HG03196 (cell line): ENCODE results near the gene BRIP1.
"Not testable (repeated sequence)": the region's sequence is repeated elsewhere in the genome, so short reads cannot be mapped to it uniquely, and the experiment has no call there.

Experiments
- ATAC-seq: cut with Tn5 transposase; IDR thresholded peaks from one replicate; pipeline ENCODE4 v1.9.1; 2021; ENCODE audit not compliant: unreplicated experiment

The BRIP1 gene

GRCh38 chr17:61862975-61863800 is at the start of gene BRIP1:
Gene BRIP1, minus strand, starts transcription at chr17:61863528. Its CDS starts 1,989 bp downstream, at chr17:61861539.
- ATAC-seq, result peak; percentile 92

GRCh38 chr17:61908292-61909037 is 45.1 kb upstream of the BRIP1 start:
- no peak for ATAC-seq

- ATAC-seq, result no peak
Measured at GRCh38 chr17:61907361-61907760, 44.0 kb upstream of the BRIP1 start.

- no peak for ATAC-seq
Measured at GRCh38 chr17:61904094-61904710, 40.9 kb upstream of the BRIP1 start.

GRCh38 chr17:61903251-61903650 is 39.9 kb upstream of the BRIP1 start:
- ATAC-seq, result no peak

GRCh38 chr17:61897548-61898180 is 34.3 kb upstream of the BRIP1 start:
- ATAC-seq, result no peak

GRCh38 chr17:61895391-61895790 is 32.1 kb upstream of the BRIP1 start:
- ATAC-seq, result no peak

GRCh38 chr17:61894310-61894709 is 31.0 kb upstream of the BRIP1 start:
- not testable (repeated sequence) for ATAC-seq

GRCh38 chr17:61887733-61888132 is 24.4 kb upstream of the BRIP1 start:
- ATAC-seq, result not testable (repeated sequence)

- ATAC-seq, result not testable (repeated sequence)
Measured at GRCh38 chr17:61885865-61886264, 22.5 kb upstream of the BRIP1 start.

GRCh38 chr17:61884864-61885263 is 21.5 kb upstream of the BRIP1 start:
- ATAC-seq, result no peak

GRCh38 chr17:61880589-61881102 is 17.3 kb upstream of the BRIP1 start:
- ATAC-seq, result no peak

GRCh38 chr17:61878984-61879612 is 15.8 kb upstream of the BRIP1 start:
- no peak for ATAC-seq

- no peak for ATAC-seq
Measured at GRCh38 chr17:61878520-61878919, 15.2 kb upstream of the BRIP1 start.

- no peak for ATAC-seq
Measured at GRCh38 chr17:61877837-61878236, 14.5 kb upstream of the BRIP1 start.

GRCh38 chr17:61875804-61876203 is 12.5 kb upstream of the BRIP1 start:
- ATAC-seq, result no peak

- ATAC-seq, result no peak
Measured at GRCh38 chr17:61875285-61875684, 12.0 kb upstream of the BRIP1 start.

GRCh38 chr17:61874075-61874474 is 10.7 kb upstream of the BRIP1 start:
- ATAC-seq, result no peak

GRCh38 chr17:61872099-61872498 is 8.8 kb upstream of the BRIP1 start:
- ATAC-seq, result no peak

GRCh38 chr17:61869138-61869537 is 5.8 kb upstream of the BRIP1 start:
- no peak for ATAC-seq

- no peak for ATAC-seq
Measured at GRCh38 chr17:61868074-61868473, 4.7 kb upstream of the BRIP1 start.
